PC-9 (cell line): Measurements from ENCODE around the gene SPRY4.

Experiments used
- CTCF ChIP-seq: fragments of 200-600 bp; sonication (generic); conservative IDR thresholded peaks from 2 replicates; pipeline ENCODE4 v1.6.1; 2017; ENCODE audit warnings: mixed run types, antibody characterized with exemption, mild to moderate bottlenecking, moderate library complexity
- EZH2 ChIP-seq: fragments of 200-600 bp; sonication (generic); IDR thresholded peaks from 2 replicates; pipeline ENCODE4 v1.8.0; 2017; ENCODE audit warnings: antibody characterized with exemption, low read depth

GRCh38 chr5:142319560-142320429 lies 5.0 kb downstream of the SPRY4 start:
- no peak for TF ChIP-seq CTCF
- no peak for TF ChIP-seq EZH2
